ENCODE data around the gene IL18R1.
"Not testable (repeated sequence)": the region's sequence is repeated elsewhere in the genome, so short reads cannot be mapped to it uniquely, and the experiment has no call there.

IL18R1 gene, protein sequence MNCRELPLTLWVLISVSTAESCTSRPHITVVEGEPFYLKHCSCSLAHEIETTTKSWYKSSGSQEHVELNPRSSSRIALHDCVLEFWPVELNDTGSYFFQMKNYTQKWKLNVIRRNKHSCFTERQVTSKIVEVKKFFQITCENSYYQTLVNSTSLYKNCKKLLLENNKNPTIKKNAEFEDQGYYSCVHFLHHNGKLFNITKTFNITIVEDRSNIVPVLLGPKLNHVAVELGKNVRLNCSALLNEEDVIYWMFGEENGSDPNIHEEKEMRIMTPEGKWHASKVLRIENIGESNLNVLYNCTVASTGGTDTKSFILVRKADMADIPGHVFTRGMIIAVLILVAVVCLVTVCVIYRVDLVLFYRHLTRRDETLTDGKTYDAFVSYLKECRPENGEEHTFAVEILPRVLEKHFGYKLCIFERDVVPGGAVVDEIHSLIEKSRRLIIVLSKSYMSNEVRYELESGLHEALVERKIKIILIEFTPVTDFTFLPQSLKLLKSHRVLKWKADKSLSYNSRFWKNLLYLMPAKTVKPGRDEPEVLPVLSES

DNA sequence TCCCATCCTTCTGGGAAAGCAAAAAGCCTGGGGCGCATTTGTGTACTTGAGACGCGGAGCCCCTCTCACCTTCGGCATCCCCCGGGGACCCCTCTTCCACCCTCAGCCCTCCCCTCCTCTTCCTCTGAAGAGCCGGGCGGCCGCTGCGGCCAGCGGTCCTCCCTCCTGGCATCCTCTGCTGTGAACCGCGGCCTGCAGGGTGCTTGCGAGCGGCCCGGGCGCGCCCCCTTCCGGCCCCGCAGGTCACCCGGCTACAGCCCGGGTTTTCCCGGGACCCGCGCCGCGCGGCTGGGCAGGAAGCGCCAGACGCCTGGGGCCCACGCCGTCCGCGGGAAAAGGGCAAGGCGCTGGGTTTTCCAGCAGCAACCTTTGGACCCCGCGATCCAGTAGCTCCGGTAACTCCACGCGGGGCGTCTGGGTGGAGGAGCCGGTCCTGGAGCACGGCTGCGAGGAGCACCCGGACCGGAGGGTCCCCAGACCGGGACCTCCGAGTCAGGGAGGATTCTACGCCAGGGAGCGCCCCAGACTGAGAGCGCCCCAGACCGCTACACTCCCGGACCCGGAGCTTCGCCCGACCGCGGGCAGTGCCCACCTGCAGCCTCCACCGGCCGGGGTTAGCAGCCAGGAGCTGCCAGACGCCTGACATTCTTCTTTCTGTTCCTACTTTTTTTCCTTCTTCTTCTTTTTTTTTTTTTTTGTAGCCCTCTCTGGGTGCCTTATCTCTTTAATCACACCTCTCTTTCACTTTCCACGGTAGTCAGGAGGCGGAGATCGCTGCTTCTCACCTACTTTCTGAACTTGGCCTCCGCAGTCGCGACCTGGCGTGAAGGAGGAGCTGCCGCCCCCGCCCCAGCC is at the start of gene IL18R1:
Gene IL18R1 (plus strand): TSS at position 271 of the 855 bp plus-strand sequence. CDS start 6,865 bp downstream, outside the sequence.
- DNase-seq (ENCODE audit: low read depth) = peak; percentile 29

DNA sequence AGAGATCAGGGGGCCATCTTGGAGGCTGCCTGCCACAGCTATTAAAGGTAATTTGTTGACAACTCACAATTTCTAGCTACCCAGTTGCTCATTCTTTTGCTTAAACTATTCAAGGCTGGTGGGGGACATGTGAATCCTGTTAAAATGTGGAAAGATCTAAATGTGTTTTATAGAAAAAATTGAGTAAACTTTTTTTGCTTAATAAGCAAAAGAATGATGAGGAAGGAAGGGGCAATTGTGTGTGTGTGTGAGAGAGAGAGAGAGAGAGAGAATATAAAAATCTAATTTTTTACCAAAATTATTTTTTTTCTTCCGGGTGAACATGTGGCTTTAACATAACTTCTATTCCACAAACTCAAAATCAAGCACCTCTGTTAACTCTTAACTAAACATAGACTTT is 49.5 kb upstream of the IL18R1 start:
- DNase-seq (ENCODE audit: low read depth) = no peak

DNA sequence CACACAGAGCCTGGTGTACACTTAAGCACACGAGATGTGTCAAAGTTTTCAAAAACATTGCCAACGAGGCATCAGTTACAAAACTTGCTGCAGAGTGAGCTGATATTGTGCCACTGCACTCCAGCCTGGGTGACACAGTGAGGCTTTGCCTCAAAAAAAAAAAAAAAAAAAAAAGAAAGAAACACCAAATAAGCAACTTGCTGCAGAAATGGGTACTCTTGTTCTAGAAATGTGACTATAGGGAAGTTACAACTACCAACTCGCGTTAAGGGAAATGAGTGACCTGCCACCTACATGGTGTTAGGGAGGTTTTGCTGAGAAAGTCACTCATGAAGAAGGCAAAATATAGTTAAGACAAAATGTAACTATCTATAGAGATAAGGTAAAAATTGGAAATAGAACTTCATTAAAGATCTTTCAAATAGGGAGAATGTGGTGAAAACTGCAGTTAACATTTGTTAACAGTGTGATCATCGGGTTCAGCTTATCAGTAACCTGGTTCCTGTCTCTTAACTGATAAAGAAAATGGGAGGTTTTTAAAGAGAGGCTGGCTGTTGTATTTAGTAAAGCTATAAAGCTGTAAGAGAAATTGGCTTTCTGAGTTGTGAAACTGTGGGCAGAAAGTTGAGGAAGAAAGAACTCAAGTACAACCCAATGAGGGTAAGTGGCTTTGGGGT is 44.5 kb upstream of the IL18R1 start, which contains the start of gene IL1RL1:
Gene IL1RL1 (plus strand): TSS at position 600 of the 677 bp plus-strand sequence. CDS start 26,702 bp downstream, outside the sequence.
- no peak for DNase-seq (ENCODE audit: low read depth)

DNA sequence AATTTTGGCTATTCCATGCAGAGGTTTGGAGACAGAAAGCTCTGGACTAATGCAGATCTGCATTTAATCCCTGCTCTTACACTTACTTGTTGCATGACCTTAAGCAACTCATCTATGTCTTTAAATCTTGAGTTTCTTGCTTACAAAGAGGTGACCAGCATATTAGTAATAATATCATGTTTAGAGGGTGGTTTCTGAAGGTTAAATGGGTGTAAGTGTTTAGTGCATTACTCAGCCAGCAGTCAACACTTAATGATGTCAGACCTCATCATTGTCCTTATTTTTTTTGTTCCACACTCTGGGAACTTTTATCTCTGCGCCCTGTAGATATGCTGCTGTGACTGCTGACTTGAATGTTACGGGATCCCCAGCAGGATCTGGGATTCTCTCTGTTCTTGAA is 42.6 kb upstream of the IL18R1 start:
- no peak for DNase-seq (ENCODE audit: low read depth)

DNA sequence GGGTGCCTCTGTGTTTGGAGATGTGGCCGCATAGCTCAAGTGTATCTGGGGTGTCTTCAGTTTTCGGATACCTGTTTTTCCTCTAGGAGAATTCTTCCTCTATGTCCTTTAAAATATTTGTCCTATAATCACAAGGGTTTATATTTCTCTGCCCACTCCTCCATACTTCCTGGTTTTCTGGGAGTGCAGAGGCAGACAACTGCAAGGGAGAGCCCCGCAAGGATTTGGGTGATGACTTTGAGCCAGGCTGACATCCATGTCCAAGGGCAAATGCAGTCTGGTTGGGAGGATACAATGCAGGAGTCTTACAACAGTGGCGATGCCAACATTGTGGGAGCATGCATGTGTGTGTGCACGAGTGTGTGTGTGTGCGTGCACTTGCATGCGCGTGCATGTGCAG is 42.1 kb upstream of the IL18R1 start:
- no peak for DNase-seq (ENCODE audit: low read depth)

DNA sequence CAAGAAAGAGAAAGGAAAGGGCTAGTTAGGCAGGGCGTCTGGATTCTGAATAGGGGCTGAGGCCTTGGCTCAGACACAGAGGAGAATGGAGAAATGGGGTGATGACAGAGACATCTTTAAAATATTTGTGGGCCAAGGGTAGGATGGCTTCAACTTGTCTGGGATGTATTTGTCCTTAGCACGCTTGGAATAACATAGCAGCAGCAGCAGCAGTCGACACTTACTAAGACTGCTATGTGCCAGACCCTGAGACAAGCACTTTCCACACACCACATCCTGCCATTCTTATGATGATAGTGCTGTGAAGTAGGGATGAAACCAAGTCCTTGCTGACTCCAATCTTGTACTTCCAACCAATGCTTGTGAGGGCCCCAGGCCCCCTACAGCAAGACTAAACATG is 41.6 kb upstream of the IL18R1 start:
- DNase-seq (ENCODE audit: low read depth) = no peak

DNA sequence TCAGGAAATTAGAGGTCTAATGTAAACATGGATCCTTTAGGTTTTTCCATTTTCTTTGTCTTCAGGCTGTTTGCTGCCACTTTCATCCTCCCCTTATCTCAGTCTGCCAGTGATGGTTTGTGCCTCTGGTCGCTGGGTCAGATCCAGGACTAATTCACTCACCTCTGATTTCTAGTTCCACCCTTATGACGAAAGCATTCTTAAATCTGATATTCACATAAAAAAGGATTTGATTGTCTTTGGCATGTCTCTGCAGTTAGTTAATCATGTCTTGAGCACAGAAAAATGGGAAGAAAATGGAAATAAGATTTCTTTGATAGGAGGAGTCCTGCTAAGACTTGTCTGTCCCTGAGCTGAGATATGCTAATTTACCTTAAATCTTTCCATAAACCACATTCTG is 39.7 kb upstream of the IL18R1 start:
- no peak for DNase-seq (ENCODE audit: low read depth)

DNA sequence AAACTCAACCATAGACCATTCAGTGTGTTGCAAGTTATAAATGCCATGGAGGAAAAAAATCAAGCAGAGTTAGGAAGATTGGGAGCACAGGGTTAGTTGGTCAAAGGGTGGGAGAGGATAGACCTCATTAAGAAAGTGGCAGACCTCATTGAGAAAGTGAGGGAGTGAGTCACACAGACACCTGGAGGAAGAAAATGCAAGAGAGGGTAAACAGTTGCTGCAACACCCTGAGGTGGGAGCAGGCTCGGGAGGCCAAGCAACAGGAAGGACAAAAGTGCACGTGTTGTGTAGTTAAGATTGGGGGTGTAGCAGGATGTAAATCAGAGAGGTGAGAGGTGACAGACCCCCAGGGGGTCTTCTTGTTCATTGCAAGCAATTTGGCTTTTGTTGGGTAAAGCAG is 37.9 kb upstream of the IL18R1 start:
- DNase-seq (ENCODE audit: low read depth) = no peak

DNA sequence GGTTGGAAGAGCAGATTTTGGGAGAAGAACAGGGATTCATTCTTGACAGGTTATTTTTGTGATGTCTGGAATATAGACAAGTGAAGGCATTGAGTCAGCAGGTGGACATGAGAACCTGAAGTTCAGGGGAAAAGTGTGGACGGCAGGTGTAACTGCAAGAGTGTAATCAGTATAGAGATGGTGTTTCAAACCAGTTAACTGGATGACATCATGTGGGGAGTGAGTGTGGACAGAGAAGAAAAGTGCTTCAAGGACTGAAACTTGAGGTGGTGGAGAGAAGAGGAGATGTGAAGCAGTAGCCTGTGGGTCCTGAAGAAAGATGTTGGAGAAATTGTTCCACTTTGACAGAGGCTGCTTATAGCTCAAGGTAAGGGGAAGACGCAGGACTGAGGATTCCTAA is 37.2 kb upstream of the IL18R1 start:
- DNase-seq (ENCODE audit: low read depth) = no peak

DNA sequence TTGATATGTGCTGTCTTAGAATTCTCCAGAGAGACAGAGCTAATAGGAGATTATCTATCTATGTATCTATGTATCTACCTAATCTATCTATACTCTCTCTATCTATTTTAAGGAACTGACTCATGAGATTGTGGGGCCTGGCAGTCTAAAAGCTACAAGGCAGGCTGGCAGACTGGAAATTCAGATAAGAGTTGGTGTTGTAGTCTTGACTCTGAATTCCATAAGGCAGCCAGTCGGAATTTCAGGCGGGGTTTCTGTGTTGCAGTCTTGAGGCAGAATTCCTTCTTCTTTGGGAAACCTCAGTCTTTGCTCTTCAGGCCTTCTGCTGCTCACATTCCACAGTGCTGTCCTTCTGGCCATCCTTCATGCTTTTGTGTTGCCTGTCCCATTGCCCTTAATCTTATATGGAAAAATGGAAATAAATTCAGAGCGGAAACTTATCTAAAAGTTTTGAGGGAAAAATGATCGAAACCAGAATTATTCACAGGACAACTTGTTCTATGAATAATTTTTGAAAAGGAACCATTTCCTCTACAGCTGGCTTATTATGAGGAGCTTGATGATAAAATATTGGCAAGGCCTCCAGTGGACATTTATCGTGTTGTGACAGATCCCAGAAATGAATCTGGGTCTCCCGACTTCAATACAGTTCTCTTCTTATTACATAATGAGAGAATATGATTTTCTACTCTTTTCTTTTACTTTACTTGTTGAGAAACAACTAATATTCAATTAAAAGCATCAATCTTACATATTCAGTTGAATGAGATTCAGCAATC is 33.5 kb upstream of the IL18R1 start:
- DNase-seq (ENCODE audit: low read depth) = no peak

DNA sequence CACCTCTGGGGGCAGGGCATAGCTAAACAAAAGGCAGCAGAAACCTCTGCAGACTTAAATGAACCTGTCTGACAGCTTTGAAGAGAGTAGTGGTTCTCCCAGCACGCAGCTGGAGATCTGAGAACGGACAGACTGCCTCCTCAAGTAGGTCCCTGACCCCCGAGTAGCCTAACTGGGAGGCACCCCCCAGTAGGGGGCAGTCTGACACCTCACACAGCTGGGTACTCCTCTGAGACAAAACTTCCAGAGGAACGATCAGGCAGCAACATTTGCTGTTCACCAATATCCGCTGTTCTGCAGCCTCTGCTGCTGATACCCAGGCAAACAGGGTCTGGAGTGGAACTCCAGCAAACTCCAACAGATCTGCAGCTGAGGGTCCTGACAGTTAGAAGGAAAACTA is 30.7 kb upstream of the IL18R1 start:
- DNase-seq (ENCODE audit: low read depth) = not testable (repeated sequence)

DNA sequence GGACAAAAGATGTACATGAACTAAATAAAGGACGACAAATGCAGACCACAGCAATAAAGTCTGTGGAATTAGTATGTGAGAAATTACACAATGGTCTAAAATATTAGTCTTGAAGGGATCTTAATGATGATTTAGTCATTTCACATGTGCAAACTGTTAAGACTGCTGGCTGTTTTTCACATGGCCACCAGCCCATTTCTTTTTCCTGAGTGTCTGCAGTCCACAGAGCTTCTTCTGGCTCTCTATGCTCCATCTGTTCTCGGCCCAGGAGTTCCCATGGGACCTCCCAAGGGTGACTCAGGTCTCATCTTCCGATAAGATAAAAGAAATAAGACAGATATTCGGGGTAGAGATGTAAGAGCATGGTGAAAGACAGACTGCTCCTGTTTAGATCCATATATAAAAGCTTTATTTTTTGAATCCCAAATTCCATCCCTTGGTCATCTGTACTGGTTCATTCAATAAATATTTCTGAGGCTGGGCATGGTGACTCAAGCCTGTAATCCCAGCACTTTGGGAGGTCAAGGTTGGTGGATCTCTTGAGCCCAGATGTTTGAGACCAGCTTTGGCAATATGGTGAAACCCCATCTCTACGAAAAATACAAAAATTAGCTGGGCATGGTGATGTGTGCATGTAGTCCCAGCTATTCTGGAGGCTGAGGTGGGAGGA is 24.1 kb upstream of the IL18R1 start:
- DNase-seq (ENCODE audit: low read depth) = no peak

DNA sequence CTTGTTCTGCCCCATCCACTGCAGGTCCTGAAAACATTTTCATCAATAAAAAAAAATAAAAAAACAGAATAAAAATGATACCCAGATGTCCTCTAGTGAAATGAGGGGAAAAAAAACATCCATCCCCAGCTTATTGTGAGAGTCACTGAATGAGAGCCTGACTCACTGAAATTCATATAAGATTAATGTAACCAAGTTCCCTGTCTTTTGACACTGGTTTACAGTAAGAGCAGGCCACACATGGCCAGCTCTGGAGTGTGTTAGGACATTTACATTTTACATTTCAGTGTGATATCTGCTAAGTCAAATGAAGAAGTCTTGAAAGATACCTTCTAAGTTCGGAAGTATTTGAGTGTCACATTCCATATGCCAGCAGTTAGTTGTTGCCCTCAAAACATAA is 21.1 kb upstream of the IL18R1 start:
- no peak for DNase-seq (ENCODE audit: low read depth)

DNA sequence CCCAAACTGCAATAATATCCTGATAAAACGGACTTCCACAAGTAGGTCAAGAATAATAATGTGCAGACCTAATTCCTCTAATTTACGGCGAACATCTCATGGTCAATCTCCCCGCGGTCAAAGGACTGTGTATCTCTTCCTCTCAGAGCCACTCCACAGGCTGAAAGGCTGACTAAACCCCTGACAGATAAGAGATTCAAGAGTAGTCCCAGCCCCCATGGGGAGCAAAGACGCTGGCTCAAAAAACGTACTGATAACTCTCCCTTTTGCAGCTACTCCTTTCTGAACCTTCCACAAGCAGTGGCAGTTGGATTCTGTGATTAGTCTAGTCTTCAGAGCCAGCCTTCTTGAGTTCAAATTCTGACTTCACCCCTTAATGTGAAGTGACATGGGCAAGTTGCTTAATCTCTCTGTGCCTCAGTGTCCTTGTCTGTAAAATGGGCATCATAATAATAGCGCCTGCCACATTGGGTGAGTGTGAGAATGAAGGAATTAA is 19.7 kb upstream of the IL18R1 start:
- no peak for DNase-seq (ENCODE audit: low read depth)

DNA sequence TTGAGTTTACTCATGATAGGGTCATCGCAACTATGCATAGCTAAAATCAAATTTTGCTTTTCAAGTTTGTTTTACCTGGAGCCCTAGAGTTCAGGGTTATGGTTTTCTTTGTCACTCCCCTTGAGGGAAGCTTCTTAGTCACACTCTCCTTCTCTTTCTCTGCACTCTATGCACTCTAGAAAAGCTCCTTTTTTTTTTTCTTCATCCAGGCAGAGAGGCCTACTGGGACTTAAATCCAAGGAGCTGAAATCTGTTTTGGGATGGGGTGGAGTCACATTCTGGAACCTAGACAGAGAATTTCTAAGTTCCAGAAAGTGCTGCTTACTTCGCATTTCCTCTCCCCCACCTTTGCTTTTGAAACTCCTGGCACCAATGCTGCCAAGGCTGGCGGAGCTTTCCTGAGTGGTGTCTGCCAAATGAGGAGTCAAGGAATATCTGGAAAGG is 19.1 kb upstream of the IL18R1 start:
- DNase-seq (ENCODE audit: low read depth) = no peak

DNA sequence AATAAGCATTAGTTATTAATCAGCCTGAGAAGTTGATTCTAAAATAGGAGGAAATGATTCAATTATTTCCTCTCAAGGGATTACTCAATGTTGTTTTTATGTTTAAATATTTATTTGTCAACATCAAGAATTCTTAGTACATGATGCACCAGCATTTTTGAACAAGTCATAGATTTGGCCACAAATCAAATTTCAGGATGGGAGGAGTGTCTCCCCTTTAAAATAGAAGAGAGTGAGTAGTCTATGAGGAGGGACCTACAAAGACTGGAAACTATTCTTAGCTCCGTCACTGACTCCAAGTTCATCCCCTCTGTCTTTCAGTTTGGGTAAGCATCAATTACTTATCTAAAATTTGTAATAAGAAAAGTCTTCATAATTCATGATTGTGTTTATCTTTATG is 18.6 kb upstream of the IL18R1 start:
- DNase-seq (ENCODE audit: low read depth) = no peak

DNA sequence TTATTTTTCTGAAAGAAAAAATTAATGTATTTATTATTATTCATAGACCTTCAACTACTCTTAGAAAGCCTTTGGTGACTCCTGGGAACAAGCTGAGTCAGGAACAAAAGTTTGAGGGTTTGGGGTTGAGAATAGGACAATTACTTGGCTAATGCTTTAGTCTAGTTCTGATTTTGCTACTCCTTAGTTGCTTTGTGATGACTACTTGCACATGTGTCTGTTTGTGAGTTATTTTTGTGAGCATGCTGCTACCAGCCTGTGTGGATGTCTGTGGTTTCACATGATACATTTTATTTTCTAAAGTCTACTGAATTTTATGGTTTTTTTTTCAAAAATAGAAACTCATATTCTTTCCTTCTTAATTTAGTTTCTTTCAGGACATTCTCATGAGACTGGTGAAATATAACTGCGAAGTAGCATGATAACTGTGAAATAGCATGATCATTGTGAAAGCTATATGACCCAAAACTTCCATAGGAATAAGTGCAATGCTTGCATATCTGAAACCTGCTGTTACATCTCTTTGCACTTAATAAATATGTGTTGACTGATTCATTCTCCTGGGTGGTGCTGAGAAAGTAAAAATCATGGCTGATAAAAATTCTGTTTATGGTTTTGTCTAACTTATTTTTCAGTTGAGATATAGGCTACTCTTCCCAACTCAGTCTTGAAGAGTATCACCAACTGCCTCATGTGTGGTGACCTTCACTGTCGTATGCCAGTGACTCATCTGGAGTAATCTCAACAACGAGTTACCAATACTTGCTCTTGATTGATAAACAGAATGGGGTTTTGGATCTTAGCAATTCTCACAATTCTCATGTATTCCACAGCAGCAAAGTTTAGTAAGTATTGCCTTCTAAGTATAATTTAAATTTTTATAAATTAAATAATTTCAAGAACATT is 17.9 kb upstream of the IL18R1 start:
- DNase-seq (ENCODE audit: low read depth) = no peak

DNA sequence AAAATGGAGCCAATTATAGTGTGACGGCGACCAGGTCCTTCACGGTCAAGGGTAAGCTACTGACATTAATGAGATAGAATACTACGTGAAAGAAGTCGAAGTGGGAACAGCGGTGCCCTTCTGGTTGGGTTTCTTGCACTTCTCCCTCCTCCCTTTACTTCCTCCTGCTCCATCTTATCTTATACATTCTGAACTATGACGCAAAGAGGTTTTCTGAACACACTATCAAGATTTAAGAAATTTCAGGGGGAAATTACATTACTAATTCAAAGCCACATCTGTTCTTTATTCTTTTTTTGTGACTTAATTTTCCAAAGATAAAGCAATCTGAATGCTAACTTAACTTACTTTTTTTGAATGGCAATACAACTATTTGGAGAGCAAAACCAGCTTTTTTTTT is 14.8 kb upstream of the IL18R1 start:
- DNase-seq (ENCODE audit: low read depth) = no peak

DNA sequence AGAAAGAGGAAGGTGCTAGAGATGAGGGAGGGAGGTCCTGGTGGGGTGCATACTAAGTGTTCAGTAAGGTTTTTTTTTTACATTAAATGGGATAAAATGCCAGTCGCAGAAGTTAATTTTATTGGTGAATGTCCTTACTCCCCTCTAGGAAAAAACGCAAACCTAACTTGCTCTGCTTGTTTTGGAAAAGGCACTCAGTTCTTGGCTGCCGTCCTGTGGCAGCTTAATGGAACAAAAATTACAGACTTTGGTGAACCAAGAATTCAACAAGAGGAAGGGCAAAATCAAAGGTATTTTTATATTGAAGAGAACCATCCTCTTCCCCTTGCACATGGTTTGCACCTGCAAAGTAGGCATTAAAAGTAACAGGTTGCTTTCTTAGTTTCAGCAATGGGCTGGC is 12.7 kb upstream of the IL18R1 start:
- no peak for DNase-seq (ENCODE audit: low read depth)

DNA sequence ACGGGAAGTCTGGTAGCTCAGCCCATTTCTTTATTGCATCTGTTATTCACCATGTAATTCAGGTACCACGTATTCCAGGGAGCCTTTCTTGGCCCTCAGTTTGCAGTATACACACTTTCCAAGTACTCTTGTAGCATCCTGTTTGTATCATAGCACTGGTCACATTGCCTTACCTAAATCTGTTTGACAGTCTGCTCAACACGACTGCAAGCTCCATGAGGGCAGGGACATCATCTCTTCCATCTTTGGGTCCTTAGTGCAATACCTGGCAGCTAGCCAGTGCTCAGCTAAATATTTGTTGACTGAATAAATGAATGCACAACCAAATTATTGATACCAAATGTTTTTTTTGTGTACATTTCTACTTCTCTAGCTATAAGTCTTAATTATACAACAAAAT is 11.2 kb upstream of the IL18R1 start:
- DNase-seq (ENCODE audit: low read depth) = no peak
